Measurements from ENCODE around the gene NT5E. TPM values are rescaled to one million over a fixed set of nuclear protein-coding genes. Genes with fewer than 3 reads are reported as not detected.

The NT5E gene
- total RNA-seq, 4 donors from 2014 or later: 15.5 to 38.8 (median 22.7) TPM

DNA sequence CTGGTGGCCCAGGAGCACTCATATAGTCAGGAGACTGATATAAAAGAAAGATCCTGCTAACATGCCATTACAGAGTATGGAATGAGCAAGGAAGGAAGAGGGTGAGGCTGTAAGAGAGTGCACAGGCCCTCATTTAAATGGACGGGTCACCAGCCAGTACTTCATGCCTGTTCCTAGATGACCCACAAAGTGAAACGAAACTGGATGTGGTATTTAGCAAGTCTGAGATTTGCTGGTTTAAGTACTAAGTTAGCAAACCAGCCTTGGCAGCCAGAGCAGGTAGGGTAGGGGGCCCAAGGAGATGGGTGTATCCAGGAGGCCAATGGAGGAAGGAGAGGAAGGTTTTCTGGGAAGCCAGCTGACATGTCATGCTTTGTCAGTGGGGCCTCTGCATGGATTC, 15.9 kb downstream of the NT5E start:
- TF ChIP-seq CTCF (IDR thresholded peaks at IDR 0.05; ENCODE audit: low read depth): no peak

DNA sequence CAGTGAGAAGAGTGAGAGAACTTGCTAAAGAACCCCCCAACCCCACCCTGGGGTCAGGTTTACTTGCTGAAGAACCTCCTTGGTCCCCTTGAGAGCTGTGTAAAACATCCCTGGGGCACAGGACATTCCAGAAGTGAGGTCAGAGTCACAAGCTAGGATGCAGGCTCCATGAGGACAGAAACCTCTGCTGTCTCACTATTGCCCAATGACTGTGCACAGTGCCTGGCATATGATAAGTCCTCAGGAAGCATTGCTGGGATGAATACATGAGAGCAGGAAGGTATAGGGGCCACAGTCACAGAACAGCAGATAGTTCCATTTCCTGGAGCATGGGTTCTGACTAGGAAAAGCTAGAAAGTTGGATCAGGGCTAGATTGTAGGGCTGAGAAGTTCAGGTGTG, 18.4 kb downstream of the NT5E start:
- no peak for TF ChIP-seq CTCF (IDR thresholded peaks at IDR 0.05; ENCODE audit: low read depth)

DNA sequence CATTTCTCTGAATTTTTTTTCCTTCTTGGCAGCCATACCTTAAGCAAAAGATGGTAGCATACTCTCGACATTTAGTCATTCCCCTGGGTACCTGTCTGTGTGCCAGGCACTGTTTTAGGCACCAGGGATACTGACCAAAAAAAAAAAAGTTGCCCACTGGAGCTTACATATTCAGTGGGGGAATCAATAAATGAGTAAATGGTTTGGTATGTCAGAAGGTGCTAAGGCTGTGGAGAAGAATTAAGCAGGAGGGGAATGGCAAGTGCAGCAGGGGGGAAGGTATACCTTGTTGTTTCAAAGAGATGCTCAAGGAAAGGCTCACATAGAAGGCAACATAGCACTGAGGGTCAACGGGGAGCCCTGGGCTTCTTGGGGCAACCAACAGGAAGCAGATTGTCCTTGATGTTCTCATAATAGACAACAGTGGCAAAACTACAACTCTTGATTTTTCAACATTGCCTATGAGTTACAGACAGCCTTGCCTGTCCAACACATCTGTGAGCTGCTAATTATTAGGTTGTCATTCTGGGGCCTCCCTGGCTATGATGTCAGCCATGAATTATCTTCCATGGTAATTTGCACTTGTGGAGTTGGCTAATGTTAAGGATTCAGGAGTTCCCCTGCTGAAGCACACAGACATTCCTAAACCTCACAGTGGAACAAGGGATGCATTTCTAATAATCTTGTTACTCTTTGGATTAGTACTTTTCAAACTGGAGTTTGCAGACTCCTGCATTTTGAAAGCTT, 19.6 kb downstream of the NT5E start:
- no peak for TF ChIP-seq CTCF (IDR thresholded peaks at IDR 0.05; ENCODE audit: low read depth)

DNA sequence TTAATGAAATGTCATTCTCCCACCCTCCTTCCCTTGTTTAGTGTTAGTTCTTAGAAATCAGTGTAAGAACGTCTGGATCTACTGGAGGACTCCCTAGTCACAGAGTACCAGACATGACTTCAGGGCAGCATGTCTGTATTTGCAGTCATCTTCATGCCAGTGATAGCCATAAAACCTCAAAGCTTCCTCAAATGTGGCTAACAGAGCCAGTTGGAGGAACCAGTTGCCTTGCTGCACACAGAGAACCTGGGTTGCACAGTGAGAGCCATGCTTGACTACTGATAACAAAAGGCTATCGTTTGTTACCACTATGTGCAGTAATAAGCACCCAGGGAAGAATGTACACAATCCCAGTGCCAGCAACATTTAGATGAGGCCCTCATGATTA, 20.1 kb downstream of the NT5E start:
- TF ChIP-seq CTCF (IDR thresholded peaks at IDR 0.05; ENCODE audit: low read depth): no peak

GRCh38 chr6:85472744-85473143, 22.9 kb downstream of the NT5E start:
- TF ChIP-seq CTCF (IDR thresholded peaks at IDR 0.05; ENCODE audit: low read depth): no peak

- no peak for TF ChIP-seq CTCF (IDR thresholded peaks at IDR 0.05; ENCODE audit: low read depth)
Measured at GRCh38 chr6:85473748-85474147, 23.9 kb downstream of the NT5E start.

- TF ChIP-seq CTCF (IDR thresholded peaks at IDR 0.05; ENCODE audit: low read depth): no peak
Measured at GRCh38 chr6:85476532-85476931, 26.6 kb downstream of the NT5E start.

Data from subcutaneous adipose tissue (tissue), 4 donors.